Measurements from ENCODE around the gene KRT222. TPM values are rescaled to one million over a fixed set of nuclear protein-coding genes. Genes with fewer than 3 reads are reported as not detected.
A peak's percentile ranks its signal among the peaks of the same experiment; 100 is the strongest.

KRT222 gene
- total RNA-seq, 1 donor from 2014 or later: not detected

DNA sequence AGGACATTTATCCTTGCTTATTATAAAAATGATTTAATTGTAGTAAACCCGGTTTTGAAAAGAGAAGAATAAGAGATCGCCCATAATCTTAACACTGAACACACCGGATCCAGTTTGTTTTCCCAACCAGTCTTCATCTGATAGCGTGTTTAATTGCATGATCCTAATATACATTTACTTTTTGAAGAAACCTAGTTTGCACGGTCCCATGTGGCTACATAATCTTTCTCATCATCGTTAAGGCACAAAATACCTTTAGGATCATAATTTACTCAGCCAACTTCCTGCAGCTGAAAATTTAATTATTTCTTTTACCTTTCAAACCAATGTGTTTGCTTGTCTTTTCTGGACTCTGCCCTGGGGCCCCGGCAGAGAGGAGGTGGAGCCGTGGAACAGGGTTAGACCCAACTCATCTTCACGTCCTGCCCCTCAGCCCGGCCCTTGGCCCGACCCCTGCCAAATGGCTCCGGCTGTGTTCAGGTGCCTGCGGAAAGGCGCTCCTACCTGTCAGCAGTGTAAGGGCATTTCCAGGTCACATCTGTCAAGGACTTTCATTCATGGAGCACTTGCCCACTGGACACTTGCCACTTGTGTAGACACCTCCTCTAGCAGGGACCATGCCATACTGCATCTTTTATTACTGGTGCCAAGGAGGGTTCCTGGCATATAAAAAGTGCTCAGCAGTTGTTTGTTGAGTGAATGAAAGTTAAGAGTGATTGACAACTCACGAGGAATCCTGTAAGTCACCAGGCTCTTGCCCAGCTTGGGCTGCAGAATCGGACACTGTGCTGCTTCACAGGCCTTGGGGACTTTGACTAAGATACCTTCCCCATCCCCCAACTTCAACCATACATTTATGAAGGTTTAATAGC is 46.0 kb downstream of the KRT222 start:
- Histone ChIP-seq H3K36me3 (ENCODE audit: control insufficient read depth, insufficient read depth, low read length) (no peaks in the 10 kb centered on the region), H3K27me3 (ENCODE audit: control insufficient read depth, insufficient read depth, low read length) (peaks cover 4% of the 10 kb centered on the region), H3K4me3 (ENCODE audit: low read depth, low read length) (no peak overlapping the region)
- TF ChIP-seq, protein P1, sequence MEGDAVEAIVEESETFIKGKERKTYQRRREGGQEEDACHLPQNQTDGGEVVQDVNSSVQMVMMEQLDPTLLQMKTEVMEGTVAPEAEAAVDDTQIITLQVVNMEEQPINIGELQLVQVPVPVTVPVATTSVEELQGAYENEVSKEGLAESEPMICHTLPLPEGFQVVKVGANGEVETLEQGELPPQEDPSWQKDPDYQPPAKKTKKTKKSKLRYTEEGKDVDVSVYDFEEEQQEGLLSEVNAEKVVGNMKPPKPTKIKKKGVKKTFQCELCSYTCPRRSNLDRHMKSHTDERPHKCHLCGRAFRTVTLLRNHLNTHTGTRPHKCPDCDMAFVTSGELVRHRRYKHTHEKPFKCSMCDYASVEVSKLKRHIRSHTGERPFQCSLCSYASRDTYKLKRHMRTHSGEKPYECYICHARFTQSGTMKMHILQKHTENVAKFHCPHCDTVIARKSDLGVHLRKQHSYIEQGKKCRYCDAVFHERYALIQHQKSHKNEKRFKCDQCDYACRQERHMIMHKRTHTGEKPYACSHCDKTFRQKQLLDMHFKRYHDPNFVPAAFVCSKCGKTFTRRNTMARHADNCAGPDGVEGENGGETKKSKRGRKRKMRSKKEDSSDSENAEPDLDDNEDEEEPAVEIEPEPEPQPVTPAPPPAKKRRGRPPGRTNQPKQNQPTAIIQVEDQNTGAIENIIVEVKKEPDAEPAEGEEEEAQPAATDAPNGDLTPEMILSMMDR (IDR thresholded peaks at IDR 0.05; ENCODE audit: insufficient read depth, low read length, severe bottlenecking): no peak
- FAIRE-seq: no peak
- no peak for DNase-seq (ENCODE audit: low read depth)

DNA sequence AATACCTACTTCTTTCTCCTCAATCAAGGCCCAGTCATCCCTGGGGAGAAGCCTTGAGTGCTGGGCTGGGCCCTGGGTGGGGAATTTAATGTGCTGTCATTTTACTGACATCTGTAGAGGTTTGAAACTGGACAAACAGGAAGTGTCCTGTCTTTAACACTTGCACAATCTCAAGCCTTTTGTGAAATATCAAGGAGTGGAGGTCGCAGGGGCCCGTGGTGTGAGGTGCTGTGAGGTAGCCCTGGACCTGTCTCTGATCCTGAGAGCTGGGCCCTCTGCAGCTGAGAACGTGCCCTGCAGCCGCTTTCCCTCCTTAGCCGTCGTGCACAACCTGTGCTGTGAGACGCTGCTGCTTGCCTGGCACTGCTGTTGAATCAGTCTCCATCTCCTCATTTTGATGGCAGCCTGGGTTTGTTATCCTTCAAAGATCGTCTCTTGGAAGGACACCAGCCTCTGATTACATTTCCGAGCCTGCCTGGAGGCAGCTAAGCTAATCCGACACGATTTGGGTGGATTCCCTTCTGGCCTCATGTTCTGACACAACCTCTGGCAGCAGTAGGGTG is 47.2 kb downstream of the KRT222 start:
- Histone ChIP-seq H3K4me3 (ENCODE audit: low read depth, low read length) (no peak overlapping the region), H3K27me3 (ENCODE audit: control insufficient read depth, insufficient read depth, low read length) (peaks cover 4% of the 10 kb centered on the region), H3K36me3 (ENCODE audit: control insufficient read depth, insufficient read depth, low read length) (no peaks in the 10 kb centered on the region)
- TF ChIP-seq, protein P1 (IDR thresholded peaks at IDR 0.05; ENCODE audit: insufficient read depth, low read length, severe bottlenecking): no peak
- FAIRE-seq (no peak), DNase-seq (ENCODE audit: low read depth) (peak; percentile 40)

DNA sequence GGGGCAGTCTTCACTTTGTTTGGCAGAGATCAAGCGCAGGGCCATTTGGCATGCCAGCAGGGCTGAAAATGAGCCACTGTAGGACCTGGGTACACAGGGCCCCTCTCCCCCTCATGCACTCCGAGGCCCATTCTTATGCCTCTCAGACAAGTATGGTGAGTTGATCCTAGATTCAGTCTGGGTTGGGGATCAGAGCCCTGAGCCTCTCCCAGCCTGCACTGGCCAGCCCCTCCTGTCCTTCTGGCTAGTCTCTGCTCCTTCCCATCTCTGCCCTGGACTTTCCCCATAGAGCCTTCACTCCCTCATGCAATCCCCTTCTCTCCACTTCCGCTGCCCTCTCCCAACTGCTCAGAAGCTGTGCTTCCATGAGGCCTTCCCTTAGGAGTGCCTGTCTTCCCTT is 48.4 kb downstream of the KRT222 start:
- no peak overlapping the region for H3K4me3 ChIP-seq (ENCODE audit: low read depth, low read length)
- peaks cover 4% of the 10 kb centered on the region for H3K27me3 ChIP-seq (ENCODE audit: control insufficient read depth, insufficient read depth, low read length)
- TF ChIP-seq, protein P1 (IDR thresholded peaks at IDR 0.05; ENCODE audit: insufficient read depth, low read length, severe bottlenecking): no peak
- DNase-seq (ENCODE audit: low read depth) (no peak), FAIRE-seq (no peak)
- H3K36me3 ChIP-seq (ENCODE audit: control insufficient read depth, insufficient read depth, low read length): no peaks in the 10 kb centered on the region

DNA sequence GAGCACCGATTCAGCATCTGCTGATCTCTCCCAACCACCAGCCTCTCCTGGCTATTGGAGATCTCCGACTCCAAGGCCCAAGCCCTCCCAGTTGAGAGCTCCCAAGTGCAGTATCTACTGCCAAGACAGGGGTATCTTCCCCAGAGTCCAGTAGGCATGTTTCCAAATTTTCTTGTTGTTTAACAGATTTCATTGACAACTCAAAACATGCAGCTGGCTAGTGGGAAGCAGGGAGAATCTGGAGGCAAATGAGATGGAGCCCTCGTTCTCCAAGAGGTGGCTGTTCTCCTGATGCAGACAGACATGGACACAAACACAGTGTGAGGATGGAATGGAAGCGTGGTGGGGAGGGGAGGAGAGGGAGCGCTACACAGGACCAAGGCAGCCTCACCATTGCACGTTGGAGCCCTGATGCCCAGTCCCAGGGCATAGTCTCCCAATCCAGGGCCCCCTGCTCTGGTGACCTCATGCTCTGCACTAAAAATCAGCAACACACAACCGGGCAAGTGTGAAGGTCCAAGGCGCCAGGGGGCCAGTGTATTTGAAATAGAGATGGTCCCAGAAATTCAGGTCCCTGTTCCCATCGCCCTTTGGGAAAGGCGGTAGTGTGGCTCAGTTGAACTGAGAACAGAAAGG is 49.0 kb downstream of the KRT222 start:
- H3K36me3 ChIP-seq (ENCODE audit: control insufficient read depth, insufficient read depth, low read length): no peaks in the 10 kb centered on the region
- FAIRE-seq (no peak), DNase-seq (ENCODE audit: low read depth) (no peak)
- TF ChIP-seq, protein P1 (IDR thresholded peaks at IDR 0.05; ENCODE audit: insufficient read depth, low read length, severe bottlenecking): no peak
- peaks cover 4% of the 10 kb centered on the region for H3K27me3 ChIP-seq (ENCODE audit: control insufficient read depth, insufficient read depth, low read length)
- H3K4me3 ChIP-seq (ENCODE audit: low read depth, low read length): no peak overlapping the region

DNA sequence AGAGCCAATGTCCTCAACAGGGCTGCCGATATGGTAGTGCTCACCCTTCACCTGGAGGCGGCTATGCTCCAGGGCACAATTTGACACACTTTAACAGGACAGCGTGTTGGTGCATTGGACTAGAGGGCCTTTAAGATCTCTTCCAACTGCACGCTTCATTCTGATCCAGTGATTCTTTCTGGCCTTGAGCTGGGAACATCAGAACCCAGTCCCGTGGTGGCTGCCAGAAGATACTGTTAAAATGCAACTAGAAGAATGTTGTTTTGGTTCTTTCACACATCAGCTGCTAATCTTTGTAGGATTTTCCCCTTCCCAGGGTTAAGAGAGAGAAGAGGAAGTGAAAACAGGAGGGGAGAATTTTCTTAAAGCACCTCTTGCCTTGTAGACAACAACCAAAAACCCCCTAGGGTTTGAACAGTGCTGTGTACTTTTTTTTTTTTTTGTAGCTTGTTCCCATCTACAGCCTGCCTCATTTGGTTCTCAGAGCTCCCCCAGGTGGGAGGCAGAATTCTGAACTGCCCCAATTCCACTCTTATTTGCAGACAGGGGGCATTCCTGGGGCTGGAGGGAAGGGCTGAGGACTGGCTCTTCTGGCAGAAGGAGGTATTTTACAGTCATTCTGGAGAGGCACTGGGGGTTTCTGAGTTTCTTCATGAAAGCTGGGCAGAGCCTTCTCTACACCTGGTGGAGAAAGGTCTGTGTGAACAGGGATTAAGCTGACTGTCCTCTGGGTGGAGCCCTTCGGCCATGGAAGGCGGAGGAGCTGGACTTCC is 49.7 kb downstream of the KRT222 start:
- TF ChIP-seq, protein P1 (IDR thresholded peaks at IDR 0.05; ENCODE audit: insufficient read depth, low read length, severe bottlenecking): peak; percentile 59
- Histone ChIP-seq H3K36me3 (ENCODE audit: control insufficient read depth, insufficient read depth, low read length) (no peaks in the 10 kb centered on the region), H3K27me3 (ENCODE audit: control insufficient read depth, insufficient read depth, low read length) (peaks cover 4% of the 10 kb centered on the region), H3K4me3 (ENCODE audit: low read depth, low read length) (no peak overlapping the region)
- FAIRE-seq (no peak), DNase-seq (ENCODE audit: low read depth) (peak; percentile 50)

Measured in bronchial epithelial cell (primary cell).